HL-60/S4 (cell line): ENCODE data around the gene EPYC.

Experiments used
- in situ Hi-C: fragments of 300-500 bp; cut with MboI; formaldehyde crosslinking; loops from 2 replicates; pipeline ENCODE4 v1.14.3; 2022; ENCODE audit warnings: low sequenced_read_pairs

Gene EPYC

DNA sequence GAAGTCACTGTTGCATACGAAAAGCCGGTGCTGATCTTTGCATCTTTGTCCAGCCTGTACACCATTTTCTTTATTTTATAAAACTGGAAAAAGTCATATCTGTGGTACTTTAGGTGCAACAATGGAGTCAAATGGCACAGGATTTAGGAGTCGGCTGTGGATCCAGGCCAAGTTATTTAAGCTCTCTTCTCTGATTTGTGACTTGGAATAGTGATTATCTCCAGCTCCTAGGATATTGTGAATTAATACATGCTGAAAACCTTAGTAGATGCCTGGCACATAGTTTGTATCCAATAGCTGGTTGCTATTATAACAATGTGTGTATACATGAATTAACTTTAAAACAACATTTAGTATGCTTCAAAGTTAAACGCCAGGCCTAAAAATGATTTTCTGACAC is 43.6 kb downstream of the EPYC start:
- in situ Hi-C loops, result loop anchor here (25.0 kb wide), 1 partner anchor 376 kb away; no protein-coding TSS in a partner anchor

GRCh38 chr12:90959538-90960139 is 45.1 kb downstream of the EPYC start:
- in situ Hi-C loops, result loop anchor here (25.0 kb wide), 1 partner anchor 378 kb away; no protein-coding TSS in a partner anchor

DNA sequence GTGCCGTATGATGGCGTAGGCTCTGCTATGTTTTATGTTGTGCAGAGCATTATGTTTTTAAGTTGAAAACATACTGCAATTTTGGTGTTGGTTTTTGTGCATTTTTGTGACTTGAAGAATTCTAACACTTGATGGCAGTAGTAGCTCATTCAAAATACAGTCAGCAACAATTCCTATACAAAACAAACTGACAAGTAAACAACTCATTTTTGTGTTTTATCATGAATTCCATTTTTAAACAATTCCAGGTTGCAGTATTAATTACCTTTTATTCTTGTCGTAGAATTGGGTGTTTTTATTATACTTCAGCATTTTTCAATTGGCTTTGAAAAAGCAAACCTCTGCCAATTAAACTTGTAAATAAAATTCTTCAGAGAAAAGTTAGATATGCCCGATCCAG is 45.7 kb downstream of the EPYC start:
- in situ Hi-C loops, result loop anchor here (25.0 kb wide), 1 partner anchor 378 kb away; no protein-coding TSS in a partner anchor

GRCh38 chr12:90958347-90958746 is 46.4 kb downstream of the EPYC start:
- in situ Hi-C loops, result loop anchor here (25.0 kb wide), 1 partner anchor 379 kb away; no protein-coding TSS in a partner anchor

DNA sequence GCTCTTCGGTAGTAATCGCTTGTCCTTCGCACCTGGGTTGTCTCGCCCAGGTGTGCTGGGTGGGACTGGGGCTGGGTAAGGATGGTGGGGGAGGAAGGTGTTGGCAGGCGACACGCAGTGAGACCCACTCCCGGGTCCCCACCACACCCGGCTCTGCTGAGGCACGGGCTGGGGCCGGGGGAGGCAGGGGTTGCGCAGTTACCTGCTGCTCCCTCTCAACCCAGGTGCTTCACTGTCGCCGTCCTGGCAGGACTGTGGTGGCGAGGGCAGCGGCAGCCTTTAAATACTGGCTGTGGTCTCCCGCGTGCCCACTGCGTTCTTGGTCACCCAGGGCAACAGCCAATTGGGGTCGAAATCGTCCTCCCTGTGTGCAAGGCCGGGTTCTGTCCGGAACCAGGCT is 49.9 kb downstream of the EPYC start, which contains the start of gene CCER1:
TSS of gene CCER1 (minus strand) at position 256 of the 400 bp plus-strand sequence. CDS start 434 bp downstream, outside the sequence.
- in situ Hi-C loops, result loop anchor here (25.0 kb wide), 1 partner anchor 382 kb away; no protein-coding TSS in a partner anchor

- in situ Hi-C loops, result loop anchor here (25.0 kb wide), 1 partner anchor 383 kb away; no protein-coding TSS in a partner anchor
These were observed 50.3 kb downstream of the EPYC start for GRCh38 chr12:90954428-90954827.

- in situ Hi-C loops, result loop anchor here (25.0 kb wide), 1 partner anchor 383 kb away; no protein-coding TSS in a partner anchor
These were observed 50.8 kb downstream of the EPYC start for GRCh38 chr12:90953956-90954421.

DNA sequence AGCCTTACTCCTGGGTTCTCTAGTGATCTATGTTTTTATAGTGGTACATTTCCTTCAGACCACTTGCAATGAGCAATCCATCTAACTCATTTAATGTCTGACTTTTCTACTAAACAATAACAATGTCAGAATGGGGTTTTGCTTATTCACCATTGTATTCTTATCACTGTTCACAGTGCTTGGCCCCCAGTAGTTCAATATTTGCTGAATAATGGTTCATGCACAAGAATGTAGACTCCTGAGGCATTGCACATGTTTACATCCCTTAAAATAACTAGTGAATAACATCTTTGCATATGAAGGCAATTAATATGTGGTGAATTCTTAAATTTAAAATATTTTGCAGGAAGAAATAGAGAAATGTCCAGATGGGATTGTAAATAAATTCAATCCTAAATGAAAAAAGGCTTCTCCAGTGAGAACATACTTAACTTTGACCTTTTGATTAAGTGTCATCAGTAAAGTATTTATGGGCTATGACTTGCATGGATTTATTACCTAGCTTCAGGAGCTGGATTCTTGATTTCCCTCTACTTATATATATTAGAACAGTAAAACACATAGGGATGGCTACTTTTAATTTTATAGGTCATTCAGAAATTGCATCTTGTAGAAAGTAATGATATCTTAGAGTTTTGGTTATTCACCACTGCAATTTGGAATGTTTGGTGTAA is 53.2 kb downstream of the EPYC start:
- in situ Hi-C loops, result loop anchor here (25.0 kb wide), 1 partner anchor 386 kb away; no protein-coding TSS in a partner anchor

DNA sequence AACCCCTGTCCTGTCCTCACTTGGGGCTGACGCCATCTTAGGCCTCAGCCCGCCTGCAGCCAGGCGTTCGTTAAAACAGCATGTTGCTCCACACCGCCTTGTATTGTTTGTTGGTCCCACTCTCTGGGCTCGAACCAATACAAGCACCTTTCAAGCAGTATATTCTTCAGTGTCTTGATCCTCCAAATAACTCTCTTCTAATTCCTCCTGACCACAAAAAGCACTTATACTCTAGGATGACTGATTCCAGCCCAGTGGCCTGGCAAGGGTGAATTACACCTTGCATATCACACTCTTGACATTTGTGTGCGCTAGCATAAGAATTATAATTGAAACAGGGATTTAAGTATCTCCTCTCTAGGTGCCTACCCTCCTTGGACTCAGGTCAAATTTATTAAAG is 56.9 kb downstream of the EPYC start:
- in situ Hi-C loops, result loop anchor here (25.0 kb wide), 2 partner anchors 1411 to 1936 kb away; partner anchors contain the start of gene POC1B

DNA sequence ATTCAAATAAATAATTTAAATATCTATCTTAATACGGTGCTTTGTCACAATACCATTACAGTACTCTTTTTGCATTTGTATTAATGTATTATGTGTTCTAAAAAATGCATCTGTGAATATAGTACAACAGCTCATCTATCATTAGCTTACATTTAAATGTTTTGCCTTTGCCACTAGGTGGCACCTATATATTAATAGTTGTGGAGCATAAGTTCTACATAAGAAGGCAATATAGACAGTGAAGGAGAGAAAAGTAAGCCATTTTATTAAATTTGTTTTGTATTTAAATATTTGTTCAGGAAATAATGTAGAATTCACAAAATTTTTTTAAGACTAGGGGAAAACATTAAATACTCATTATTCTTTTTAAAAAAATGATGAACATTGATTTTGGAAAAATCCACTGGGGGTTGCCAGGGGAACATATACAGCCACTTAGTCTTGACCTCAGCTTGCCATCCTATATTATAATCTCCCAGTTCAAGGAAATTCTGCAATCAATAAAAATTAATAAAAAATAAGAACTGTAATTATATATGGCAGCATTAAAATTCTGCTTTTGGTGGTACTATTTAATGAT is 59.6 kb downstream of the EPYC start:
- in situ Hi-C loops, result loop anchor here (25.0 kb wide), 2 partner anchors 1408 to 1933 kb away; partner anchors contain the start of gene POC1B

DNA sequence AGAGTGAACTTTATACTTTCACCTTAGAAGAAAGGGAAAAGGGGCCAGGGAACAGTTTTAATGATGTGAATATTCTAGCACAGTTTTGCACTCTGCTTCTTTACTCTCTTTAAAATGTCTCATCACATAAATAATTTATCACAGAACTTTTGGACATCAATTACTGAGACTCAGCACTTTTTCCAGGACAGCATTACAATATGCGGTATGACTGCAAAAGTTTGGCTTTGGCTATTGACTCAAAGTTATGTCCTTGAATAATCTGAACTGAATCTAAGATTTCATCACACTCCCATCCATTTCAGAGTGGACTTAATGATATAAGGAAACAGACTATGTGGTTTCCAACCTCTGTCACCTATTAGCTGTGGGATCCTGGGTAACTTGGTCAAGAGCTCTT is 61.5 kb downstream of the EPYC start:
- in situ Hi-C loops, result loop anchor here (25.0 kb wide), 2 partner anchors 1406 to 1931 kb away; partner anchors contain the start of gene POC1B

DNA sequence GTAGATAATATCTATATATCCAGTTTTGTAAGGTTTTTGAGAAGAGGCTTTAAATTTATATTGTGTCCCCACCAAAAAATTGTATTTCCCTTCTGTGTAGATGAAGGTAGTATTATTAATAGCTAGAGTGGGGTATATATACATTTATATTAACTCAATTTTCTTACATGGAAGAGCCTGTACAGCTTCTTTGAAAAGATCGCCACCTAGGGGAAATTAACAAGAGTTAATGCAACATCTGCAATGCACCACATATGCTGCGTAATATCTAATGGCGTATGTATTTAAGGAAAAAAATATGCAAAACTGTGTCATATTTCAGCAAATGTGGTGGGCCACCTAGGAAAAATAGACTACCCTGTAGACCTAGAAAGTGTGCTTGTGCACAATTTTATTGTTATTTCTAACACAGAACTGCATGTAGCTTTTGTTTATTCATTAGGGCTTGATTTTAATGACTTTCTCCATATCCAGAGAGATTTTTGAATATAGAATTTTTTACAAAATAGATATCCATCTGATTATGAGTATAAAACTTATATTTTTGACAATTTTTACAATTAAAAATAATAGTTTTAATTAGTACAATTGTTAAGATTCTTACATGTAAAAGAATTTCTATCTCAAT is 63.8 kb downstream of the EPYC start:
- in situ Hi-C loops, result loop anchor here (25.0 kb wide), 2 partner anchors 1404 to 1929 kb away; partner anchors contain the start of gene POC1B

DNA sequence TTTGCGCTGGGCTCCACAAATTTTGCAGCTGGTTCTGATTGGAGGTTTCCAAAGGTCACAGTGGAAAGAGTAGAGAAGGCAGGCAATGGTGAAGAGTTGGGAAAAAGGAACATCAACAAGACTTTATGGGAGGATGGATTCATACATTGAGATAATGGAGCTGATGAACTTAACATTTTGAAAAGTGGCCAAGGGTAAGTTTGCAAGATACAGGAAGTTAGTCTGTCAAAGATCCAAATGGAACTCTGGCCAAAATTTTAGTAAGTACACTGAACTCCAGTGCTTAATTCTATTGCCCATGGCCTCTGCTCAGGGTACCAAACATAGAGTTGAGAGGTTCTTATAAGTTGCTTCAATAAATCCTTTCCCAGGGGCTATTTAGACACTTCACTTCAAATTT is 65.4 kb downstream of the EPYC start:
- in situ Hi-C loops, result loop anchor here (25.0 kb wide), 2 partner anchors 1402 to 1927 kb away; partner anchors contain the start of gene POC1B

- in situ Hi-C loops, result loop anchor here (25.0 kb wide), 2 partner anchors 1401 to 1926 kb away; partner anchors contain the start of gene POC1B
These were observed 66.3 kb downstream of the EPYC start for GRCh38 chr12:90938451-90938850.

- in situ Hi-C loops, result loop anchor here (25.0 kb wide), 2 partner anchors 1400 to 1925 kb away; partner anchors contain the start of gene POC1B
These were observed 67.1 kb downstream of the EPYC start for GRCh38 chr12:90937651-90938050.

DNA sequence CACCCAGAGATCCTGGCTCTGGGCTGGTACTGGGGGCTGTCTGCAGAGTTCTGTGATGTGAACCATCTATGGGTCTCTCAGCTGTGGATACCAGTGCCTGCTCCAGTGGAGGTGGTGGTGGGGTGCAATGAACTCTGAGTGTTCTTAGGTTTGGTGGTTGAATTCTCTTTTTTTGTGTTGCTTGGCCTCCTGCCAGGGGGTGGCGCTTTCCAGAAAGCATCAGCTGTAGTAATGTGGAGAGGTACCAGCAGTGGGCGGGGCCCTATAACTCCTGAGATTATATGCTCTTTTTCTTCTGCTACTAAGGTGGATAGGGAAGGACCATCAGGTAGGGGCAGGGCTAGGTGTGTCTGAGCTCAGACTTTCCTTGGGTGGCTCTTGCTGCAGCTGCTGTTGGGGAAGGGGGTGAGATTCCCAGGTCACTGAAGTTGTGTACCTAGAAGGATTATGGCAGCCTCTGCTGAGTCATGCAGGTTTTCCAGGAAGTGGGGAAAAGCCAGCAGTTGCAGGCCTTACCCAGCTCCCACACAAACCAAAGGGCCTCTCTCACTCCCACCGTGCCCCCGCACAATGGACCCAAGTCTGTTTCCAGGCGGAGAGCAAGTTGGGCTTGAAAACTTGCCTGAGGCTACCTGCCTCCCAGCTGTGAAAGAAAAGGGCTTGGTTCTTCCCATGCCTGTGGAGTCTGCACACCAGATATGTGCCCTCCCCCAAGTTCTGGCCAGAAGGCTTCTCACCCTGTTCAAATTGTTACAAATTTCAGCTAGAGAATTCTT is 68.4 kb downstream of the EPYC start:
- in situ Hi-C loops, result loop anchor here (25.0 kb wide), 2 partner anchors 1399 to 1924 kb away; partner anchors contain the start of gene POC1B

DNA sequence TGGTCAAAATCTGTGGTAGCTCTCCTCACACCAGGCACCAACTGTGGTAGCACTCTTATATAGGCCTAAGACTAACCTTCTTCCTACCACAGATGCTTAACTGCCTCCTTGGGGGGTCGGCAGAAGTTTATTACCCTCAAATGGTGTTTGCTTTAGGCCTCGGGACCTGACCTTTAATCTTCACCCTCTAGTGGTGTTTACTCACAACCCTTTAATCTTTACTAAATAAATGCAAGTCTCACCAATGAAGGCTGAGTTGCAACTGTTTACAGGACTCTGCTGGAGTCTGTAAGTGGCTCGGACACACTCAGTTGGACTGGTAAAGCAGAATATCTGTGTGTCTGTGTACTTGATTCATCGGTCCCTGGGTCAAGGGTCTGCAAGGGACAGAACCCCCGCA is 79.2 kb downstream of the EPYC start:
- in situ Hi-C loops, result loop anchor here (25.0 kb wide), 2 partner anchors 1388 to 1913 kb away; partner anchors contain the start of gene POC1B

GRCh38 chr12:90924406-90924805 is 80.4 kb downstream of the EPYC start:
- in situ Hi-C loops, result no loop called here

DNA sequence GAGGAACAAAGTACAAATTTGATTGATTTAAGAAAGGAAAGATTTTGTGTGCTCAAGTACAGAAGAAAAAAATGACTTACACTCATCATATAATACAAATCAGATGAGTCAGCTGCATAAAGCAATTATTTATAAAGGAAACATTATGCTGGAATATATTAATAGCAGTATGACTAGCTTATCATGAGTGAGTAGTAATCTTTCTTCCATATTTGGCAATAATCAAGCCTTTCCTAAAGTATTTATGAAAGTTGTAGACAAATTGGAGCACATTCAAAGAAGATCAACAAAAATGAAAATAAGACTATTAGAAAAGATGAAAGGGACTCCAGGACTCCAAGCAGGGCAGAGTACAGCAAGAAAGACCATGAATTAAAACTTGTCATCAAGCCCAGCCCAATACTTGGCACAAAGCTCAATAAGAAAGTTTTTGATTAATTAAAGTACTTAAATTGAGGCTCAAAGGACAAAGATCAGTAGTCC is 82.6 kb downstream of the EPYC start:
- in situ Hi-C loops, result no loop called here
